ENCODE results near the gene AOX1. TPM values are rescaled to one million over a fixed set of nuclear protein-coding genes. Genes with fewer than 3 reads are reported as not detected.

Gene AOX1
- polyA plus RNA-seq, 1 experiment, result 10.2 TPM

DNA sequence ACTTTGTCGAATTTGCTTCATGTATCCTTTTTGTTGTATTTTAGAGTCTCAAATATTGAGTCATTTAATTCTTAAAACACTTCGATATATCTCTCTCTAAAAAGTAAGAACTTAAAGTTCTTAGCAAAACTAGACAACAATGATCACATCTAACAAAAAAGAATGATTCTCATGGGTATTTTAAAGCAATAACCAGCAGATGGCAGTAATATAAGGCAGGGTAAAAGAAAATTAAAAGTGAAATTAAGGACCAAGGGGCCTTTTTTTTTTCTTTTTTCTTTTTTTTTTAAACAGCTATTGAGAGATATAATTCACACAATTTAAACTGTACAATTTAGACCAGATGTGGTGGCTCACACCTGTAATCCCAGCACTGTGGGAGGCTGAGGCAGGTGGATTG lies 9.9 kb upstream of the AOX1 start:
- TF ChIP-seq, protein P1, sequence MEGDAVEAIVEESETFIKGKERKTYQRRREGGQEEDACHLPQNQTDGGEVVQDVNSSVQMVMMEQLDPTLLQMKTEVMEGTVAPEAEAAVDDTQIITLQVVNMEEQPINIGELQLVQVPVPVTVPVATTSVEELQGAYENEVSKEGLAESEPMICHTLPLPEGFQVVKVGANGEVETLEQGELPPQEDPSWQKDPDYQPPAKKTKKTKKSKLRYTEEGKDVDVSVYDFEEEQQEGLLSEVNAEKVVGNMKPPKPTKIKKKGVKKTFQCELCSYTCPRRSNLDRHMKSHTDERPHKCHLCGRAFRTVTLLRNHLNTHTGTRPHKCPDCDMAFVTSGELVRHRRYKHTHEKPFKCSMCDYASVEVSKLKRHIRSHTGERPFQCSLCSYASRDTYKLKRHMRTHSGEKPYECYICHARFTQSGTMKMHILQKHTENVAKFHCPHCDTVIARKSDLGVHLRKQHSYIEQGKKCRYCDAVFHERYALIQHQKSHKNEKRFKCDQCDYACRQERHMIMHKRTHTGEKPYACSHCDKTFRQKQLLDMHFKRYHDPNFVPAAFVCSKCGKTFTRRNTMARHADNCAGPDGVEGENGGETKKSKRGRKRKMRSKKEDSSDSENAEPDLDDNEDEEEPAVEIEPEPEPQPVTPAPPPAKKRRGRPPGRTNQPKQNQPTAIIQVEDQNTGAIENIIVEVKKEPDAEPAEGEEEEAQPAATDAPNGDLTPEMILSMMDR (IDR thresholded peaks at IDR 0.05; ENCODE audit: insufficient read depth, low read depth, low read length), result peak; percentile 47
- DNase-seq (ENCODE audit: low read depth), result no peak
- 0 out of 2 replicates have a peak, but pooled peaks cover 1% of the 10 kb centered on the region for H3K36me3 ChIP-seq (ENCODE audit: control insufficient read depth, insufficient read depth, low read length)
- CTCF ChIA-PET, result interaction anchor here (0.8 to 1.9 kb wide), 6 partner anchors 9 to 164 kb away, joined by 3 to 15 read pairs (median 4); partner anchors contain the start of gene AOX1
- no peak overlapping the region for H3K4me3 ChIP-seq (ENCODE audit: low read depth, low read length)
- no peaks in the 10 kb centered on the region for H3K27me3 ChIP-seq (ENCODE audit: control insufficient read depth, insufficient read depth, low read length)
- POLR2A ChIA-PET, result no interaction called here

DNA sequence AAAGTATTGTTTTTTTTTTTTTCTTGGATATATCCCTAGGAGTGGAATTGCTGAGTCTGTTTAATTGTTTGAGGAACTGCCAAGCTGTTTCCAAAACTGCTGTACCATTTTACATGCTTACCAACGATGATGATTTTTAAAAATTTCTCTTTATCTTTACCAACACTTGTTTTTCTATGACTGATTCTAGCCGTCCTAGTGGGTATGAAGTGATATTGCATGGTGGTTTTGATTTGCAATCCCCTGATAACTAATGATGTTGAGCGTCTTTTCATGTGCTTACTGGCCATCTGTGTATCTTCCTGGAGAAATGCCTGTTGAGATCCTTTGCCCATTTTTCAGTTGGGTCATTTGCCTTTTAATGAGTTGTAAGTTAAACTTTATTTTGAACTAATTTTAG lies 8.8 kb upstream of the AOX1 start:
- ChIA-PET POLR2A (no interaction called here), CTCF (interaction anchor here (0.7 to 1.9 kb wide), 3 partner anchors 10 to 128 kb away, joined by 3 to 15 read pairs (median 3); no protein-coding TSS in a partner anchor)
- H3K27me3 ChIP-seq (ENCODE audit: control insufficient read depth, insufficient read depth, low read length), result no peaks in the 10 kb centered on the region
- no peaks in the 10 kb centered on the region for H3K36me3 ChIP-seq (ENCODE audit: control insufficient read depth, insufficient read depth, low read length)
- H3K4me3 ChIP-seq (ENCODE audit: low read depth, low read length), result no peak overlapping the region
- DNase-seq (ENCODE audit: low read depth), result no peak
- TF ChIP-seq, protein P1 (IDR thresholded peaks at IDR 0.05; ENCODE audit: insufficient read depth, low read depth, low read length), result no peak

DNA sequence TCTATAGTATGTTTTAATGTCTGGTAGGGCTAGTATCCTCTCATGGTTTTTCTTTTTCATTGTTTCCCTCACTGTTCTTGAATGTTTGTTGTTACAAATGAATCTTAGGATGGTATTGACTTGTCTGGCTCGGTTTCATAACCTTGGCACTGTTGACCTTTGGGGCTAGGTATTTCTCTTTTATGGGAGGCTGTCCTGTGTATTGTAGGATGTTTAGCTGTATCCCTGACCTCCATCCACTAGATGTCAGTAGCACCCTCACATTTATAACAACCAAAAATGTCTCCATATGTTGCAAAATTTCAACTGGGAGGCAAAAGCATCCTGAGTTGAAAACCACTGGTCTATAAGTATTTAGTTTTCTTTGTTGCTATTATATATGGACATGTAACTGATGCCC lies 7.0 kb upstream of the AOX1 start:
- Histone ChIP-seq H3K4me3 (ENCODE audit: low read depth, low read length) (no peak overlapping the region), H3K36me3 (ENCODE audit: control insufficient read depth, insufficient read depth, low read length) (no peaks in the 10 kb centered on the region), H3K27me3 (ENCODE audit: control insufficient read depth, insufficient read depth, low read length) (no peaks in the 10 kb centered on the region)
- ChIA-PET CTCF (interaction anchor here (0.8 to 2.9 kb wide), 9 partner anchors 19 to 149 kb away, joined by 3 to 32 read pairs (median 3); no protein-coding TSS in a partner anchor), POLR2A (no interaction called here)
- TF ChIP-seq, protein P1 (IDR thresholded peaks at IDR 0.05; ENCODE audit: insufficient read depth, low read depth, low read length), result peak; percentile 57
- DNase-seq (ENCODE audit: low read depth), result no peak

DNA sequence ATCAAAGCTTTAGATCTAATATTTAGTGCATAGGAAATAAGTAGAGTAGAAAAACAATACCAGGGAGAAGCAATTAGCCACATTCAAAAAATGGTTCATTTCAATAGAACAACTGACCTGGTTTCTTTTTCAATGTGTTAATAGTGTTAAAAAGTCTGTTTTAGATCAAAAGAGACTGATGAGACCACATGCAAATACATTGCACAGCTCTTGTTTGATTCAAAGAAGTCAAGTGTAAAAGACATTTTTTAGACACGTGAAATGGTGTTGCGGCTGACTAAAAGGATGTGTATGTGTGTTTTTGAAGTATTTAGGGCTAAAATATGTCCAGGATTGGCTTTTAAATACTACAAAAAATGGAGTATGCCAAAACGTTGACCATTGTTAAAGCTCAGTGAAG lies 1.2 kb upstream of the AOX1 start:
- Histone ChIP-seq H3K4me3 (ENCODE audit: low read depth, low read length) (no peak overlapping the region), H3K36me3 (ENCODE audit: control insufficient read depth, insufficient read depth, low read length) (no peaks in the 10 kb centered on the region), H3K27me3 (ENCODE audit: control insufficient read depth, insufficient read depth, low read length) (no peaks in the 10 kb centered on the region)
- DNase-seq (ENCODE audit: low read depth), result no peak
- ChIA-PET POLR2A (no interaction called here), CTCF (interaction anchor here (1.2 to 1.9 kb wide), 6 partner anchors 8 to 118 kb away, joined by 3 to 5 read pairs (median 3); no protein-coding TSS in a partner anchor)
- TF ChIP-seq, protein P1 (IDR thresholded peaks at IDR 0.05; ENCODE audit: insufficient read depth, low read depth, low read length), result no peak

DNA sequence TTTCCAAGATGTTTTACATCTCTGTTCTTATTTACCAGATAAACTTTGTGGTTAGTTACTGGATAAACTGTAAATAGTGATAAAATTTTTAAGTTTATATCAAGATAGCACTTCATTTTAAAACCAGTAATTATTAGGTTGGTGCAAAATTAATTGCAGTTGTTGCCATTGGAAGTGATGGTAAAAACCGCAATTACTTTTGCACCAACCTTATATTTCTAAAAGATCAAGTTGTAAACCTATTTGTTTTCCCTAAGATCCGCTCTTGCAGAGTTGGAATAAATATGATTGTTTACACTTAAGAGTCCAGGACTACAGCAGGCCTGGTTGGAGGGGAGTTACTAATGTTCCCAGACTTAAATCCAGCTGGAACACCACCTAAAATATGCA lies 479 bp upstream of the AOX1 start:
- no peak for DNase-seq (ENCODE audit: low read depth)
- TF ChIP-seq, protein P1 (IDR thresholded peaks at IDR 0.05; ENCODE audit: insufficient read depth, low read depth, low read length), result no peak
- H3K4me3 ChIP-seq (ENCODE audit: low read depth, low read length), result peak overlapping the region; percentile 51
- ChIA-PET CTCF (interaction anchor here (0.6 to 3.3 kb wide), 10 partner anchors 9 to 1673 kb away, joined by 3 to 20 read pairs (median 4); no protein-coding TSS in a partner anchor), POLR2A (no interaction called here)
- H3K27me3 ChIP-seq (ENCODE audit: control insufficient read depth, insufficient read depth, low read length), result no peaks in the 10 kb centered on the region
- no peaks in the 10 kb centered on the region for H3K36me3 ChIP-seq (ENCODE audit: control insufficient read depth, insufficient read depth, low read length)
